Brain microvascular endothelial cell (primary cell): Measurements from ENCODE around the gene DACH1.

Experiments used
- DNase-seq: peaks from one replicate; pipeline ENCODE4 v3.0.0-alpha.2; 2020
- H3K27ac ChIP-seq: fragments of 250-450 bp; sonication (Bioruptor Pico); 2 replicates; pipeline ENCODE4 v1.5.1; 2020; ENCODE audit warnings: mild to moderate bottlenecking, moderate library complexity
- H3K27me3 ChIP-seq: fragments of 250-450 bp; sonication (Bioruptor Pico); replicated peaks from 2 replicates; pipeline ENCODE4 v1.5.1; 2020; ENCODE audit warnings: mild to moderate bottlenecking
- H3K36me3 ChIP-seq: fragments of 250-450 bp; sonication (Bioruptor Pico); replicated peaks from 2 replicates; pipeline ENCODE4 v1.5.1; 2020; ENCODE audit warnings: mild to moderate bottlenecking
- H3K4me3 ChIP-seq: 2 replicates; pipeline ENCODE4 v1.5.1; 2011; ENCODE audit warnings: low read depth, mild to moderate bottlenecking, control low read depth, low read length, moderate library complexity
- CTCF ChIP-seq: IDR thresholded peaks from 2 replicates; pipeline ENCODE4 v1.5.1; 2011; ENCODE audit warnings: low read depth, mild to moderate bottlenecking, moderate library complexity, low read length, control low read depth, inconsistent platforms; ENCODE audit errors: missing control alignments
- in situ Hi-C: cut with HindIII; loops from 2 replicates; pipeline ENCODE4 v1.10.0; 2017; ENCODE audit warnings: low sequenced_read_pairs, low pct_ligation_motif_present

Gene DACH1

GRCh38 chr13:71661921-71662320, 205.1 kb downstream of the DACH1 start:
- in situ Hi-C loops = no loop called here

GRCh38 chr13:71659404-71659803, 207.6 kb downstream of the DACH1 start:
- in situ Hi-C loops = no loop called here
- no peak overlapping the region for H3K4me3 ChIP-seq
- H3K27me3 ChIP-seq = no peaks in the 10 kb centered on the region
- DNase-seq = no peak
- H3K27ac ChIP-seq = no peak overlapping the region
- no peaks in the 10 kb centered on the region for H3K36me3 ChIP-seq
- TF ChIP-seq CTCF = no peak

More at GRCh38 chr13:71661921-71662320, 205.1 kb downstream of the DACH1 start:
- peak overlapping the region; percentile 39 for H3K27ac ChIP-seq
- no peak for TF ChIP-seq CTCF
- H3K4me3 ChIP-seq = no peak overlapping the region
- no peaks in the 10 kb centered on the region for H3K36me3 ChIP-seq
- peak; percentile 86 for DNase-seq
- no peaks in the 10 kb centered on the region for H3K27me3 ChIP-seq

- DNase-seq = no peak
- no peaks in the 10 kb centered on the region for H3K27me3 ChIP-seq
- TF ChIP-seq CTCF = no peak
- H3K4me3 ChIP-seq = no peak overlapping the region
- in situ Hi-C loops = no loop called here
- no peaks in the 10 kb centered on the region for H3K36me3 ChIP-seq
- H3K27ac ChIP-seq = no peak overlapping the region
Measured at GRCh38 chr13:71645467-71645866, 221.5 kb downstream of the DACH1 start.

GRCh38 chr13:71644579-71644978, 222.4 kb downstream of the DACH1 start:
- DNase-seq = no peak
- H3K4me3 ChIP-seq = no peak overlapping the region
- no peaks in the 10 kb centered on the region for H3K27me3 ChIP-seq
- H3K27ac ChIP-seq = no peak overlapping the region
- TF ChIP-seq CTCF = no peak
- in situ Hi-C loops = no loop called here
- H3K36me3 ChIP-seq = no peaks in the 10 kb centered on the region

GRCh38 chr13:71643448-71643860, 223.6 kb downstream of the DACH1 start:
- DNase-seq = no peak
- no peak overlapping the region for H3K27ac ChIP-seq
- in situ Hi-C loops = no loop called here
- no peak for TF ChIP-seq CTCF
- H3K36me3 ChIP-seq = no peaks in the 10 kb centered on the region
- H3K27me3 ChIP-seq = no peaks in the 10 kb centered on the region
- H3K4me3 ChIP-seq = no peak overlapping the region

GRCh38 chr13:71638751-71639150, 228.3 kb downstream of the DACH1 start:
- H3K36me3 ChIP-seq = no peaks in the 10 kb centered on the region
- in situ Hi-C loops = no loop called here
- no peaks in the 10 kb centered on the region for H3K27me3 ChIP-seq
- DNase-seq = no peak
- TF ChIP-seq CTCF = no peak
- H3K4me3 ChIP-seq = no peak overlapping the region
- H3K27ac ChIP-seq = no peak overlapping the region
